Body of pancreas (tissue), 4 donors: ENCODE data around the gene TRIM47. TPM values are rescaled to one million over a fixed set of nuclear protein-coding genes. Genes with fewer than 3 reads are reported as not detected.

Experiments
- ATAC-seq: fragments of 150-250 bp; one replicate; pipeline ENCODE4 v1.9.1; 2016
- DNase-seq, 4 donors: peaks; one replicate each; pipeline ENCODE4 v3.0.0-alpha.2; 2019
- H3K27ac ChIP-seq, 4 donors: fragments of 200-600 bp; sonication (generic); 1 replicate in 3 of 4; 2 replicates in 1 of 4; pipeline versions ENCODE4 v1.5.1 to v1.6.1; 2016 to 2019; ENCODE audit warnings: mild to moderate bottlenecking in 1 of 4, mixed read lengths in 1 of 4, moderate library complexity in 1 of 4
- H3K27me3 ChIP-seq, 2 donors: fragments of 200-600 bp; sonication (generic); one replicate each; pipeline ENCODE4 v1.6.0; 2016; ENCODE audit warnings: mild to moderate bottlenecking in 1 of 2
- H3K36me3 ChIP-seq, 2 donors: fragments of 200-600 bp; sonication (generic); replicated peaks in 1 of 2; 2 replicates each; pipeline ENCODE4 v1.5.1; 2016; ENCODE audit warnings: low read depth in 2 of 2; ENCODE audit not compliant: insufficient read depth in 1 of 2
- H3K4me1 ChIP-seq: fragments of 200-600 bp; sonication (generic); one replicate; pipeline ENCODE4 v1.6.0; 2016
- H3K4me3 ChIP-seq, 2 donors: fragments of 200-600 bp; sonication (generic); 1 replicate in 1 of 2; 2 replicates in 1 of 2; pipeline ENCODE4 v1.5.1; 2016 to 2019
- H3K9me3 ChIP-seq, 3 donors: fragments of 200-600 bp; sonication (generic); 1 replicate in 2 of 3; 2 replicates in 1 of 3; pipeline ENCODE4 v1.5.1; 2016
- CTCF ChIP-seq, 7 experiments: fragments of 450-650 bp in 4 of 7; fragments of 200-600 bp in 3 of 7; sonication (generic) in 3 of 7; IDR thresholded peaks; one replicate each; pipeline ENCODE4 v1.5.1; 2016 to 2019; ENCODE audit warnings: antibody characterized with exemption in 7 of 7
- POLR2A ChIP-seq, 3 donors: fragments of 450-650 bp; IDR thresholded peaks; one replicate each; pipeline ENCODE4 v1.6.1; 2016; ENCODE audit warnings: antibody characterized with exemption in 3 of 3, mild to moderate bottlenecking in 2 of 3
- WGBS, 2 donors: methylation state at CpG; one replicate each; pipeline ENCODE4 v1.1.5; 2017; 5-methylcytosine and 5-hydroxymethylcytosine counted together
- intact Hi-C: fragments of 100-400 bp; cut with DNase I; formaldehyde crosslinking; loops from one replicate; pipeline ENCODE4 v1.15.1; 2023
- total RNA-seq, 2 donors: library from RNA; depleted of rRNA; stranded (reverse); fragments of >200 nt; gene quantifications; one replicate each; pipeline ENCODE4 v1.1.0, GENCODE V29; 2016

The TRIM47 gene
- total RNA-seq, 2 donors from 2014 or later, result 39.6 to 41.8 TPM

- H3K4me1 ChIP-seq, result peaks cover 36% of the 10 kb centered on the region
- DNase-seq, result no peak
- no peaks in the 10 kb centered on the region for H3K36me3 ChIP-seq
- no peak overlapping the region for H3K4me3 ChIP-seq
- WGBS, 2 donors, result 61 to 70% methylated on average over 11 to 13 of the region's 14 CpGs
- no peak for TF ChIP-seq POLR2A (IDR thresholded peaks at IDR 0.05)
- TF ChIP-seq CTCF (IDR thresholded peaks at IDR 0.05), result no peak
- no peak for ATAC-seq
- H3K27me3 ChIP-seq, result no peaks in the 10 kb centered on the region
- H3K9me3 ChIP-seq, result no peaks in the 10 kb centered on the region
- intact Hi-C loops, result no loop called here
- H3K27ac ChIP-seq, result peak overlapping the region in 3 of 4 donors; percentile 44 to 72 (median 58)
Observed at GRCh38 chr17:75826561-75827307, 51.6 kb downstream of the TRIM47 start.

- WGBS, 2 donors, result 83 to 93% methylated on average over 11 of the region's 12 CpGs
- H3K4me3 ChIP-seq, result no peak overlapping the region
- ATAC-seq (no peak), DNase-seq (no peak)
- H3K9me3 ChIP-seq, result no peaks in the 10 kb centered on the region
- H3K4me1 ChIP-seq, result peaks cover 38% of the 10 kb centered on the region
- TF ChIP-seq POLR2A (IDR thresholded peaks at IDR 0.05) (no peak), CTCF (IDR thresholded peaks at IDR 0.05) (no peak)
- no peak overlapping the region for H3K27ac ChIP-seq
- intact Hi-C loops, result no loop called here
- H3K36me3 ChIP-seq, result no peaks in the 10 kb centered on the region
- no peaks in the 10 kb centered on the region for H3K27me3 ChIP-seq
Observed at GRCh38 chr17:75825748-75826370, 52.5 kb downstream of the TRIM47 start.

GRCh38 chr17:75825149-75825552, 53.2 kb downstream of the TRIM47 start:
- DNase-seq (no peak), ATAC-seq (no peak)
- intact Hi-C loops, result no loop called here
- TF ChIP-seq CTCF (IDR thresholded peaks at IDR 0.05) (no peak), POLR2A (IDR thresholded peaks at IDR 0.05) (no peak)
- Histone ChIP-seq H3K27ac (no peak overlapping the region), H3K36me3 (peaks cover 5 to 6% of the 10 kb centered on the region in 2 donors), H3K4me3 (no peak overlapping the region), H3K27me3 (no peaks in the 10 kb centered on the region), H3K4me1 (peaks cover 38% of the 10 kb centered on the region), H3K9me3 (no peaks in the 10 kb centered on the region)
- WGBS, 2 donors, result 86 to 91% methylated on average over 8 to 13 of the region's 13 CpGs

- TF ChIP-seq POLR2A (IDR thresholded peaks at IDR 0.05) (no peak), CTCF (IDR thresholded peaks at IDR 0.05) (no peak)
- WGBS, 2 donors, result 50 to 100% methylated on average over 1 to 2 of the region's 2 CpGs
- no peak for ATAC-seq
- Histone ChIP-seq H3K9me3 (no peaks in the 10 kb centered on the region), H3K27ac (no peak overlapping the region), H3K36me3 (peaks cover 10 to 11% of the 10 kb centered on the region in 2 donors), H3K27me3 (no peaks in the 10 kb centered on the region), H3K4me3 (no peak overlapping the region), H3K4me1 (peaks cover 38% of the 10 kb centered on the region)
- no peak for DNase-seq
- intact Hi-C loops, result no loop called here
Observed at GRCh38 chr17:75824666-75825065, 53.7 kb downstream of the TRIM47 start.

Other genes starting within 250 kb of the TRIM47 start
- gene SMIM5, start 245.1 kb downstream of the TRIM47 start, total RNA-seq, result 1 to 10 TPM; 3.3 to 5.2 TPM
- gene RECQL5, start 211.4 kb downstream of the TRIM47 start, total RNA-seq, result 10 to 100 TPM in 1 of 2 donors, 1 to 10 TPM in 1; 8.6 to 38.6 TPM
- gene SAP30BP, start 211.2 kb downstream of the TRIM47 start, total RNA-seq, result 10 to 100 TPM; 47.2 to 73.8 TPM
- 10 to 100 TPM; 25.1 to 33.7 TPM for gene ITGB4, start 157.1 kb downstream of the TRIM47 start, total RNA-seq
- gene GALK1, start 113.4 kb downstream of the TRIM47 start, total RNA-seq, result 10 to 100 TPM; 27.4 to 27.5 TPM
- gene UNK, start 93.8 kb downstream of the TRIM47 start, total RNA-seq, result 10 to 100 TPM; 18.4 to 59.7 TPM
- gene UNC13D, start 34.2 kb downstream of the TRIM47 start, total RNA-seq, result 10 to 100 TPM in 1 of 2 donors, 1 to 10 TPM in 1; 8.6 to 21.8 TPM
- gene WBP2, start 23.2 kb downstream of the TRIM47 start, total RNA-seq, result 10 to 100 TPM; 44.2 to 49.5 TPM
- 10 to 100 TPM; 12.5 to 21.0 TPM for gene TRIM65, start 18.4 kb upstream of the TRIM47 start, total RNA-seq
- 10 to 100 TPM; 47.7 to 77.8 TPM for gene MRPL38, start 26.3 kb upstream of the TRIM47 start, total RNA-seq
- 1 to 10 TPM; 2.6 to 4.2 TPM for gene FBF1, start 62.5 kb upstream of the TRIM47 start, total RNA-seq
- gene ACOX1, start 100.6 kb upstream of the TRIM47 start, total RNA-seq, result 10 to 100 TPM; 69.0 to 77.1 TPM
- 1 to 10 TPM; 6.5 to 9.2 TPM for gene TEN1, start 100.7 kb upstream of the TRIM47 start, total RNA-seq
- 1 to 10 TPM; 3.4 to 4.9 TPM for gene CDK3, start 122.3 kb upstream of the TRIM47 start, total RNA-seq
- 10 to 100 TPM in 1 of 2 donors, 1 to 10 TPM in 1; 4.9 to 13.0 TPM for gene EVPL, start 148.7 kb upstream of the TRIM47 start, total RNA-seq
- 10 to 100 TPM; 26.2 to 27.7 TPM for gene SRP68, start 193.9 kb upstream of the TRIM47 start, total RNA-seq
- under 1 TPM in 1 of 2 donors, not detected in 1; 0.52 TPM for gene GALR2, start 196.2 kb upstream of the TRIM47 start, total RNA-seq
- gene ZACN, start 200.6 kb upstream of the TRIM47 start, total RNA-seq, result not detected
- gene EXOC7, start 225.2 kb upstream of the TRIM47 start, total RNA-seq, result 10 to 100 TPM; 53.2 to 73.2 TPM